HEK293T (cell line): ENCODE data around the gene MUC4.
"Not testable (repeated sequence)": the region's sequence is repeated elsewhere in the genome, so short reads cannot be mapped to it uniquely, and the experiment has no call there.

Experiments
- CTCF ChIA-PET: fragments of 350-600 bp; formaldehyde crosslinking; extraction: SDS; loops from one replicate; lab custom pipeline; 2021; ENCODE audit warnings: antibody characterized with exemption, inconsistent platforms; lab: Yijun Ruan, JAX
- POLR2A ChIA-PET: fragments of 350-600 bp; formaldehyde crosslinking; extraction: SDS; loops from one replicate; lab custom pipeline; 2020; ENCODE audit warnings: antibody characterized with exemption, inconsistent platforms; lab: Yijun Ruan, JAX
- DNase-seq: peaks from one replicate; pipeline ENCODE4 v3.0.0; 2012; ENCODE audit warnings: mixed read lengths; ENCODE audit errors: extremely low spot score
- ARNT ChIP-seq: fragments of 450-650 bp; IDR thresholded peaks from 2 replicates; pipeline ENCODE4 v1.6.1; 2017; ENCODE audit warnings: mild to moderate bottlenecking
- BHLHE40 ChIP-seq: fragments of 450-650 bp; IDR thresholded peaks from 2 replicates; pipeline ENCODE4 v1.6.1; 2016; ENCODE audit warnings: mild to moderate bottlenecking, moderate library complexity, borderline replicate concordance
- CTBP1 ChIP-seq: fragments of 450-650 bp; IDR thresholded peaks from 2 replicates; pipeline ENCODE4 v1.6.1; 2016; ENCODE audit warnings: borderline replicate concordance
- ELF4 ChIP-seq: fragments of 450-650 bp; IDR thresholded peaks from 2 replicates; pipeline ENCODE4 v1.6.1; 2017; ENCODE audit warnings: antibody characterized with exemption
- FOXA1 ChIP-seq: fragments of 450-650 bp; IDR thresholded peaks from 2 replicates; pipeline ENCODE4 v1.6.1; 2016; ENCODE audit warnings: mild to moderate bottlenecking
- FOXK2 ChIP-seq: fragments of 450-650 bp; IDR thresholded peaks from 2 replicates; pipeline ENCODE4 v1.6.1; 2016; ENCODE audit warnings: mild to moderate bottlenecking
- FOXM1 ChIP-seq: fragments of 450-650 bp; IDR thresholded peaks from 2 replicates; pipeline ENCODE4 v1.6.1; 2017; ENCODE audit warnings: mild to moderate bottlenecking, borderline replicate concordance
- HDGF ChIP-seq: fragments of 450-650 bp; IDR thresholded peaks from 2 replicates; pipeline ENCODE4 v1.6.1; 2017; ENCODE audit warnings: antibody characterized with exemption, borderline replicate concordance
- L3MBTL2 ChIP-seq: fragments of 450-650 bp; conservative IDR thresholded peaks from 2 replicates; pipeline ENCODE4 v1.6.1; 2016; ENCODE audit warnings: mild to moderate bottlenecking
- LEF1 ChIP-seq: fragments of 450-650 bp; IDR thresholded peaks from 2 replicates; pipeline ENCODE4 v1.6.1; 2017; ENCODE audit warnings: mild to moderate bottlenecking, borderline replicate concordance
- NFRKB ChIP-seq: fragments of 450-650 bp; IDR thresholded peaks from 2 replicates; pipeline ENCODE4 v1.6.1; 2016; ENCODE audit warnings: mild to moderate bottlenecking, moderate library complexity
- PKNOX1 ChIP-seq: fragments of 450-650 bp; IDR thresholded peaks from 2 replicates; pipeline ENCODE4 v1.6.1; 2016
- SP1 ChIP-seq: fragments of 450-650 bp; IDR thresholded peaks from 2 replicates; pipeline ENCODE4 v1.6.1; 2017
- SUZ12 ChIP-seq: fragments of 450-650 bp; IDR thresholded peaks from 2 replicates; pipeline ENCODE4 v1.6.1; 2016; ENCODE audit warnings: mild to moderate bottlenecking
- TARDBP ChIP-seq: fragments of 450-650 bp; IDR thresholded peaks from 2 replicates; pipeline ENCODE4 v1.6.1; 2016
- ZNF384 ChIP-seq: fragments of 450-650 bp; IDR thresholded peaks from 2 replicates; pipeline ENCODE4 v1.6.1; 2016

MUC4 gene

GRCh38 chr3:195717852-195718476, 93.8 kb downstream of the MUC4 start:
- ChIA-PET CTCF (no interaction called here), POLR2A (no interaction called here)
- DNase-seq, result no peak
- TF ChIP-seq ARNT, result no peak
- no peak for TF ChIP-seq FOXK2
- TF ChIP-seq TARDBP, result no peak
- TF ChIP-seq CTBP1, result no peak
- no peak for TF ChIP-seq LEF1
- TF ChIP-seq FOXA1, result no peak
- TF ChIP-seq BHLHE40, result no peak
- no peak for TF ChIP-seq SUZ12
- no peak for TF ChIP-seq SP1
- no peak for TF ChIP-seq ZNF384

GRCh38 chr3:195717416-195717815, 94.3 kb downstream of the MUC4 start:
- POLR2A ChIA-PET, result no interaction called here
- no peak for TF ChIP-seq TARDBP
- TF ChIP-seq CTBP1, result no peak
- no peak for DNase-seq
- CTCF ChIA-PET, result no interaction called here

GRCh38 chr3:195715583-195716266, 96.0 kb downstream of the MUC4 start:
- ChIA-PET POLR2A (no interaction called here), CTCF (no interaction called here)
- no peak for DNase-seq
- TF ChIP-seq ZNF384 (no peak), SUZ12 (no peak), FOXM1 (no peak), BHLHE40 (no peak), NFRKB (no peak), ELF4 (no peak), HDGF (no peak), L3MBTL2 (no peak), TARDBP (no peak), PKNOX1 (no peak), CTBP1 (no peak), FOXA1 (no peak), SP1 (no peak), ARNT (no peak)

GRCh38 chr3:195715134-195715533, 96.6 kb downstream of the MUC4 start:
- no peak for DNase-seq
- POLR2A ChIA-PET, result no interaction called here
- CTCF ChIA-PET, result no interaction called here
- TF ChIP-seq HDGF, result no peak
- no peak for TF ChIP-seq FOXM1
- TF ChIP-seq NFRKB, result no peak
- no peak for TF ChIP-seq LEF1
- TF ChIP-seq SP1, result no peak
- no peak for TF ChIP-seq BHLHE40
- no peak for TF ChIP-seq ZNF384
- no peak for TF ChIP-seq PKNOX1
- no peak for TF ChIP-seq L3MBTL2
- TF ChIP-seq FOXA1, result no peak
- TF ChIP-seq ELF4, result no peak
- TF ChIP-seq CTBP1, result no peak
- no peak for TF ChIP-seq ARNT
- no peak for TF ChIP-seq TARDBP
- TF ChIP-seq FOXK2, result no peak
- no peak for TF ChIP-seq SUZ12

- POLR2A ChIA-PET, result no interaction called here
- no peak for DNase-seq
- CTCF ChIA-PET, result no interaction called here
- TF ChIP-seq SP1 (no peak), L3MBTL2 (no peak), SUZ12 (no peak), TARDBP (no peak), ARNT (no peak), HDGF (no peak), CTBP1 (no peak), FOXA1 (no peak), FOXK2 (no peak), NFRKB (no peak), PKNOX1 (no peak)
Measured at GRCh38 chr3:195714380-195715011, 97.2 kb downstream of the MUC4 start.

GRCh38 chr3:195713150-195713549, 98.6 kb downstream of the MUC4 start:
- CTCF ChIA-PET, POLR2A ChIA-PET, DNase-seq: not testable (repeated sequence)

GRCh38 chr3:195712535-195712910, 99.2 kb downstream of the MUC4 start:
- DNase-seq, POLR2A ChIA-PET, CTCF ChIA-PET: not testable (repeated sequence)
